ENCODE data around the gene RBM19. TPM values are rescaled to one million over a fixed set of nuclear protein-coding genes. Genes with fewer than 3 reads are reported as not detected.

RBM19 gene
- polyA plus RNA-seq, 1 donor from 2014 or later: 16.5 TPM

DNA sequence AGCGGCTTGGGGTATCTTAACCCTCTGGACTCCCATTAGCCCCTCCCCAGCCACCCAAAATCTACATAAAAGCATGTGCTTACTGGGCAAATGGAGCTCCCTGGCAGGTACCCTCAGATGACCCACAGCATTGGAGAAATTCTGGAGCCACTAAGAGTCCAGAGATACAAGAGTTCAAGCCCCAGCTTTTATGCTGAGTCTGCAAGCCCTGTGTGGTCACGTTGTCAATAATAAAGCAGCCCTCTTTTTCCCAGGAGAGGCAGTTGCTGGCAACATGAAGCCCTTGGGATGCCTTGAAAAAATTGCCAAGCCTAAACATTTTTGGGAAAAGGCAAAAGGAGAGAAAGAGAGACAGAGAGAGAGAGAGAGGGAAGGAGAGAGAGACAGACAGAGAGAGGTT, 83.4 kb downstream of the RBM19 start:
- peaks cover 20% of the 10 kb centered on the region for H3K36me3 Mint-ChIP-seq
- H3K27me3 Mint-ChIP-seq: no peaks in the 10 kb centered on the region
- H3K4me3 Mint-ChIP-seq: no peak overlapping the region
- H3K27ac Mint-ChIP-seq: no peak overlapping the region
- H3K9me3 Mint-ChIP-seq: peaks cover 0 to 5% (median 0%) of the 10 kb centered on the region in 3 donors
- peaks cover 0 to 3% (median 0%) of the 10 kb centered on the region in 3 donors for H3K4me1 Mint-ChIP-seq

- Mint-ChIP-seq H3K9me3 (peaks cover 0 to 5% (median 0%) of the 10 kb centered on the region in 3 donors), H3K27me3 (no peaks in the 10 kb centered on the region), H3K27ac (peak overlapping the region in 1 of 3 donors; percentile 69), H3K4me3 (no peak overlapping the region), H3K36me3 (peaks cover 16% of the 10 kb centered on the region), H3K4me1 (peaks cover 0 to 3% (median 0%) of the 10 kb centered on the region in 3 donors)
These were observed 84.8 kb downstream of the RBM19 start for GRCh38 chr12:113880988-113881962.

DNA sequence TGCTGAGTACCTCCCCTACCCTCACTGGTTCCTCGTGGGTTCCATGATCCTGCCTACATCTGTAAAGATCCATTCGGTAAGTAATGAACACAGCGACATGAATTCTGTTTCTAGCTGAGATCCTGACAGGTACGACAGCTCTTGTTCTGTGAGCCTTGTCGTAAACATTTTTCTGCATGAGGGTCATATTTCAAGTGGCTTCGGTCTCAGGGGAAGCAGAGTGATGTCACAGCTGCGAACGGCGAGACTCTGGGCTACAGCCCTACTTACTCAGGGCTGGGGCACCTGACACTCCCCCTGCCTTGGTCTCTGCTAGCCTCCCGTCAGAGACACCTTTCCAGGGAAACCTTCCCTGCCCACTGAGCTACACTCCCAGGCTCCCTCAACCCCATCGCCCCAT, 85.8 kb downstream of the RBM19 start:
- Mint-ChIP-seq H3K9me3 (peaks cover 0 to 5% (median 0%) of the 10 kb centered on the region in 3 donors), H3K27ac (peak overlapping the region in 1 of 3 donors; percentile 69), H3K27me3 (no peaks in the 10 kb centered on the region), H3K4me1 (peaks cover 0 to 3% (median 0%) of the 10 kb centered on the region in 3 donors), H3K4me3 (no peak overlapping the region), H3K36me3 (peaks cover 19% of the 10 kb centered on the region)

GRCh38 chr12:113879658-113880057, 86.5 kb downstream of the RBM19 start:
- Mint-ChIP-seq H3K36me3 (peaks cover 18% of the 10 kb centered on the region), H3K4me3 (no peak overlapping the region), H3K4me1 (peaks cover 0 to 2% (median 0%) of the 10 kb centered on the region in 3 donors), H3K27me3 (no peaks in the 10 kb centered on the region), H3K27ac (no peak overlapping the region), H3K9me3 (no peaks in the 10 kb centered on the region)

- Mint-ChIP-seq H3K36me3 (peaks cover 12% of the 10 kb centered on the region), H3K4me1 (no peaks in the 10 kb centered on the region), H3K4me3 (no peak overlapping the region), H3K27ac (no peak overlapping the region), H3K27me3 (no peaks in the 10 kb centered on the region), H3K9me3 (no peaks in the 10 kb centered on the region)
These were observed 88.5 kb downstream of the RBM19 start for GRCh38 chr12:113877607-113878006.

DNA sequence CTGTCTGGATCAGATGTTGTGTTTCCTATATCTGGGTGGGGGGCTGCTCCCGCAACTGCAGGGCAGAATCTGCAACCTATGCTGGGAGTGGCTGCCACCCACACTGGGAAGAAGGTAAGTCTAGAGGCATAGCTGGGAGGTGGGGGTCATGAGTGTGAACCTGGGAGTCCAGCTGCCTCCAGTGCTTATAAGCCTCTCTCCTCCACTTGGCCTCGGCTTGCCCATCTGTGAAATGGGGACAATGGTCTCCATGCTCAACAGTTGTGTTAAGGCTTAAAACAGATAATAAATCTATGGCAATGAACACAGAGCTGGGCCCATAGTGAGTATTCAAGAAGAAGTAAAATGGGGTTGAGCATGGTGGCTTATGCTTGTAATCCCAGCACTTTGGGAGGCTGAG, 90.0 kb downstream of the RBM19 start:
- peaks cover 11% of the 10 kb centered on the region for H3K36me3 Mint-ChIP-seq
- no peaks in the 10 kb centered on the region for H3K9me3 Mint-ChIP-seq
- no peak overlapping the region for H3K4me3 Mint-ChIP-seq
- H3K4me1 Mint-ChIP-seq: no peaks in the 10 kb centered on the region
- no peak overlapping the region for H3K27ac Mint-ChIP-seq
- H3K27me3 Mint-ChIP-seq: no peaks in the 10 kb centered on the region

- no peaks in the 10 kb centered on the region for H3K27me3 Mint-ChIP-seq
- H3K4me3 Mint-ChIP-seq: no peak overlapping the region
- H3K9me3 Mint-ChIP-seq: no peaks in the 10 kb centered on the region
- H3K4me1 Mint-ChIP-seq: no peaks in the 10 kb centered on the region
- H3K27ac Mint-ChIP-seq: no peak overlapping the region
- peaks cover 11% of the 10 kb centered on the region for H3K36me3 Mint-ChIP-seq
These were observed 90.4 kb downstream of the RBM19 start for GRCh38 chr12:113875691-113876090.

DNA sequence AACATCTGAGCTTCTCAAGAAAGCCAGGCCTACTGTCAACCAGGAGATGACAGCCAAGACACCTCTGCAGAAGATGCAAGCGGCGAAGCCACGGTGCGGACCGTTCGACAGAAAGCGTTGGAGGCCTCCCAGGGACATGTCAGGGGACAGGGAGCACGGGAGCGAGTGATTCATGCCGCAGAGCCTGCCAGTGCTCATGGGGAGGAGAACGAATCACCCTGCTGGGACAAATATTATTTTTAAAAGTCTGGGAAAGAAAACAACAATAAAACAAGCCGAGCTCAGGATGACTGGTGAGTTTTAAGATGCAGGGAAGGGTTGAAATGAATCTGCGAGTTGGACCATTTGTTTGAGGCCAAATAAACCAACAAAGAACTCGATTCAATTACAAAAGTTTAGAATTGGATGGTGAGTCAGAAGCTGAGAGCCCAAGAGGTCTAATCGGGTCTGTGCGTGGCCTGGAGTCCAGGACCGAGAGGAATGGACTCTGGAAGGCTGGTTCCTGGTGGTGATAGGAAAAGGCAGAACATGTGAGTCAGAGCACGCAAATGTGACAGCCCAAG, 91.0 kb downstream of the RBM19 start:
- no peaks in the 10 kb centered on the region for H3K27me3 Mint-ChIP-seq
- no peaks in the 10 kb centered on the region for H3K4me1 Mint-ChIP-seq
- no peaks in the 10 kb centered on the region for H3K9me3 Mint-ChIP-seq
- no peak overlapping the region for H3K4me3 Mint-ChIP-seq
- no peak overlapping the region for H3K27ac Mint-ChIP-seq
- H3K36me3 Mint-ChIP-seq: peaks cover 9% of the 10 kb centered on the region

DNA sequence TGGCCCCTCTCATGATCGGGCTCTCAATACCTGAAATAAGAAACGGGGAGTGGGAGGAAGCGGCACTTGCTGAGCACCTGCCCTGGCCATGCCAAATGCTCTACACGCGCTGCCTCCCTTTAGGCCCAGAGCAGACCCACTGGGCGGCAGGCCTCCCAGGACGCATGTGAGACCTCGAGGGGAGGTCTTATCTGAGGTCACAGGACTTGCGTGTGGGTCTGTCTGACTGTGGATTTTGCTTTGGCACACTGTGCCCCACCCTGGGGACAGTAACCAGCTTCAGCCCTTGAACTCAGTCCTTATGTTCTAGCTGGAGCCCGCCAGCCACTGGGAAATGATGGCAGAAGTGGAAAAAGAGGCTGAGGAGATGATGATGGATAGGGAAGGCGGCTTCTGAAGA, 91.8 kb downstream of the RBM19 start:
- H3K4me3 Mint-ChIP-seq: no peak overlapping the region

DNA sequence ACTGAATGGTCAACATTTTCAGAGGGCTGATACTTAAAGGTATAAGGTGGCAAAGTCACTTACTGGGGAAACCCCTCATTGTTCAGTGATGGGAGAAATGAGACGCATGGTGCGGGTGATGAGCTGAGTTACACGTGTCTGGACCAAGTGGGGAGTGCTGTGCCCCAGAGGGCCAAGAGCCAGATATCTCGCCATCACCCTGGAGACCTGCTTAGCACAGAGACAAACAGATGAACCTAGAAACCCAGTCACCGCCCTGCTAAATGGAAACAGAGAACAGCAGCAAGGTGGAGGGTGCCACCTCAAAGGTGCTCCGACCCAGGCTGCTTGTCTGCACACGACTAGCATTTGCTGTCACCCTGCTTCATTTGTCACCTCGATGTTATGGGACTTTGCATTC, 92.4 kb downstream of the RBM19 start:
- H3K4me1 Mint-ChIP-seq: no peaks in the 10 kb centered on the region
- no peak overlapping the region for H3K4me3 Mint-ChIP-seq
- no peaks in the 10 kb centered on the region for H3K9me3 Mint-ChIP-seq
- H3K27me3 Mint-ChIP-seq: no peaks in the 10 kb centered on the region
- H3K27ac Mint-ChIP-seq: no peak overlapping the region
- H3K36me3 Mint-ChIP-seq: peaks cover 9% of the 10 kb centered on the region

More for the DNA sequence above, 91.8 kb downstream of the RBM19 start:
- Mint-ChIP-seq H3K36me3 (peaks cover 9% of the 10 kb centered on the region), H3K9me3 (no peaks in the 10 kb centered on the region), H3K27me3 (no peaks in the 10 kb centered on the region), H3K27ac (peak overlapping the region in 1 of 3 donors; percentile 74), H3K4me1 (no peaks in the 10 kb centered on the region)

GRCh38 chr12:113870890-113871289, 95.2 kb downstream of the RBM19 start:
- H3K27me3 Mint-ChIP-seq: no peaks in the 10 kb centered on the region
- H3K4me1 Mint-ChIP-seq: no peaks in the 10 kb centered on the region
- H3K27ac Mint-ChIP-seq: no peak overlapping the region
- H3K4me3 Mint-ChIP-seq: no peak overlapping the region
- peaks cover 11% of the 10 kb centered on the region for H3K36me3 Mint-ChIP-seq
- no peaks in the 10 kb centered on the region for H3K9me3 Mint-ChIP-seq

GRCh38 chr12:113870035-113870434, 96.1 kb downstream of the RBM19 start:
- peaks cover 1 to 6% (median 5%) of the 10 kb centered on the region in 3 donors for H3K4me1 Mint-ChIP-seq
- no peaks in the 10 kb centered on the region for H3K9me3 Mint-ChIP-seq
- H3K27ac Mint-ChIP-seq: no peak overlapping the region
- H3K27me3 Mint-ChIP-seq: no peaks in the 10 kb centered on the region
- peaks cover 7% of the 10 kb centered on the region for H3K36me3 Mint-ChIP-seq
- H3K4me3 Mint-ChIP-seq: no peak overlapping the region

GRCh38 chr12:113868365-113868764, 97.8 kb downstream of the RBM19 start:
- peaks cover 7 to 18% (median 8%) of the 10 kb centered on the region in 3 donors for H3K4me1 Mint-ChIP-seq
- H3K9me3 Mint-ChIP-seq: no peaks in the 10 kb centered on the region
- H3K27me3 Mint-ChIP-seq: no peaks in the 10 kb centered on the region
- H3K4me3 Mint-ChIP-seq: no peak overlapping the region
- H3K27ac Mint-ChIP-seq: no peak overlapping the region
- H3K36me3 Mint-ChIP-seq: peaks cover 6% of the 10 kb centered on the region

DNA sequence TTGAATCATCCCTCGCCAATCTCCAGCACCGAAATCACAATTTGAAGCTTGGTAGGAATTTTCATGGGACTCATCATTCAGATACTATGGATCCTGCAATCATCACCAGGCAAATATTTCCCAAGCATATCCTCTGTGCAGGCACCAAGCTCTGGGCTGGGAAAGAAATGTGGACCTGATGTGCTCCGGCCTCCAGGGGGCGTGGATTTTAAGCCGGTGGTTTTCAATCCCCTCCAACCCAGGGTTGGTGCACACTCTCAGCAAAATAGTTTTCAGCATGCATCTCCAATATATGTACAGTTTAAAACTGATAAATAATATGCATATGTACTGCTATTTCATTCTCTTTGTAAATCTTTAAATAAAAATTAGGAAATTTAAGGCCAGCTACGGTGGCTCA, 98.9 kb downstream of the RBM19 start:
- H3K36me3 Mint-ChIP-seq: peaks cover 6% of the 10 kb centered on the region
- H3K27me3 Mint-ChIP-seq: no peaks in the 10 kb centered on the region
- no peak overlapping the region for H3K27ac Mint-ChIP-seq
- no peaks in the 10 kb centered on the region for H3K9me3 Mint-ChIP-seq
- peaks cover 12 to 26% (median 18%) of the 10 kb centered on the region in 3 donors for H3K4me1 Mint-ChIP-seq
- H3K4me3 Mint-ChIP-seq: no peak overlapping the region

- H3K27ac Mint-ChIP-seq: no peak overlapping the region
- H3K9me3 Mint-ChIP-seq: no peaks in the 10 kb centered on the region
These were observed 99.6 kb downstream of the RBM19 start for GRCh38 chr12:113866496-113866895.

More at GRCh38 chr12:113866496-113866895, 99.6 kb downstream of the RBM19 start:
- peaks cover 17 to 30% (median 23%) of the 10 kb centered on the region in 3 donors for H3K4me1 Mint-ChIP-seq
- peak overlapping the region in 1 of 4 donors; percentile 5 for H3K4me3 Mint-ChIP-seq
- peaks cover 6% of the 10 kb centered on the region for H3K36me3 Mint-ChIP-seq
- H3K27me3 Mint-ChIP-seq: no peaks in the 10 kb centered on the region

Measured in IgD-negative memory B cell (primary cell).